Right ventricle myocardium inferior (tissue), 1 donor: ENCODE results near the gene SLCO1C1. TPM values are rescaled to one million over a fixed set of nuclear protein-coding genes. Genes with fewer than 3 reads are reported as not detected.
"Not testable (repeated sequence)": the region's sequence is repeated elsewhere in the genome, so short reads cannot be mapped to it uniquely, and the experiment has no call there.

Experiments used
- ATAC-seq: fragments of 200-7000 bp; cut with Tn5 transposase; one replicate; pipeline ENCODE4 v1.9.1; 2020; ENCODE audit warnings: mild to moderate bottlenecking, moderate library complexity
- DNase-seq: peaks from one replicate; pipeline ENCODE4 v3.0.0; 2021; ENCODE audit errors: missing footprints
- intact Hi-C: fragments of 100-400 bp; cut with DNase I; formaldehyde crosslinking; loops from one replicate; pipeline ENCODE4 v1.11.0; 2022
- total RNA-seq: library from RNA; stranded (reverse); fragmentation: NEBNext Ultra II Directional; extraction: Animal tissue kit (Norgen Biotek cat#: 25700); gene quantifications from one replicate; pipeline ENCODE4 v1.2.1, GENCODE V29; 2021
- donor health status: DM: no; HTN: yes; CAD: no; lungs with severe emphysema.

Gene SLCO1C1
- total RNA-seq, 1 donor from 2014 or later: 1.2 TPM

GRCh38 chr12:20778969-20779368 is 83.8 kb downstream of the SLCO1C1 start:
- intact Hi-C loops: no loop called here
- ATAC-seq (no peak), DNase-seq (no peak)

- DNase-seq, intact Hi-C loops, ATAC-seq: not testable (repeated sequence)
Measured at GRCh38 chr12:20779971-20780370, 84.8 kb downstream of the SLCO1C1 start.

GRCh38 chr12:20783796-20784357 is 88.7 kb downstream of the SLCO1C1 start:
- intact Hi-C loops, ATAC-seq, DNase-seq: not testable (repeated sequence)

GRCh38 chr12:20792971-20793370 is 97.8 kb downstream of the SLCO1C1 start:
- ATAC-seq: no peak
- intact Hi-C loops: no loop called here
- no peak for DNase-seq

- DNase-seq: no peak
- intact Hi-C loops: loop anchor here (5.0 kb wide), 1 partner anchor 151 kb away; no protein-coding TSS in a partner anchor
- ATAC-seq: peak; percentile 76
Measured at GRCh38 chr12:20798554-20798953, 103.4 kb downstream of the SLCO1C1 start.

- intact Hi-C loops: no loop called here
- DNase-seq (no peak), ATAC-seq (no peak)
Measured at GRCh38 chr12:20800160-20800559, 105.0 kb downstream of the SLCO1C1 start.

GRCh38 chr12:20801035-20801434 is 105.9 kb downstream of the SLCO1C1 start:
- ATAC-seq (no peak), DNase-seq (no peak)
- intact Hi-C loops: no loop called here

Other genes with a start within 250 kb of the SLCO1C1 start
- not detected for gene SLCO1B3, start 115.4 kb downstream of the SLCO1C1 start, total RNA-seq